ENCODE results near the gene TSPAN2. TPM values are rescaled to one million over a fixed set of nuclear protein-coding genes. Genes with fewer than 3 reads are reported as not detected.

The TSPAN2 gene
- total and polyA plus RNA-seq, 2 of the 4 experiments (the other 2 are of a cell fraction): 0.18 to 0.60 TPM

DNA sequence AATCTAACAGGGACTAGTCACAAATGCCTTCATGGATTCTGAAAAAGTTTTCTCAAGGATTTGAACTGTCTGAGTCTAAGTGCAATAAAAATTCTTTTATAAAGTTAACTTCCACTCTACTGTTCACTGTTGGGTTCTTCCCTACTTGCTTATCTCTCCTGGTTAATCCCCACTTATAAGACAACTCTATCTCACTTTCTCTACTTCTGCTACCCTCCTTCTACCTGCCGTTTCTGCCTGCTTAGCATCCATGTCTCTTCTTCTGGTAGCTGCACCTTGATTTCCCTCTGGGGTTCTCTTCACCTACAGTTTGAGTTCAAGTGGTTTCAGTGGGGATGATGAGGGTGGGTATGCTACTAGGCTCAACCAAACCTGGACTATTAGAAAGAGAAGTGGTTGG, 53.7 kb downstream of the TSPAN2 start:
- no peaks in the 10 kb centered on the region for H4K20me1 ChIP-seq (ENCODE audit: insufficient read depth, low read length)
- H2AK5ac ChIP-seq (ENCODE audit: low read depth, low read length): no peak overlapping the region
- H3K36me3 ChIP-seq (ENCODE audit: control insufficient read depth, insufficient read depth, low read length): no peaks in the 10 kb centered on the region
- intact Hi-C loops (cut with micrococcal nuclease): no loop called here
- dilution Hi-C loops (cut with HindIII; ENCODE audit: low sequenced_read_pairs, unreplicated experiment): no loop called here
- H2AK9ac ChIP-seq (replicated peaks; ENCODE audit: low read depth, low read length, poor library complexity): no peak overlapping the region
- no peak overlapping the region for H2BK20ac ChIP-seq (ENCODE audit: low read depth, low read length)
- no peak overlapping the region for H2BK120ac ChIP-seq (ENCODE audit: low read depth, low read length)
- no peak overlapping the region for H3K9ac ChIP-seq (ENCODE audit: low read depth, low read length)
- H3K9me3 ChIP-seq (ENCODE audit: control insufficient read depth, insufficient read depth, low read length): no peaks in the 10 kb centered on the region
- no peak overlapping the region for H3K18ac ChIP-seq (ENCODE audit: low read depth, low read length)
- no CpG with 5 or more reads among the region's 1 CpG for whole genome bisulfite sequencing, 2 experiments (ENCODE audit: extremely low coverage in 2 of 2, insufficient read length in 1 of 2)
- H3K4ac ChIP-seq (ENCODE audit: low read depth, low read length): no peak overlapping the region
- TF ChIP-seq, protein P1, sequence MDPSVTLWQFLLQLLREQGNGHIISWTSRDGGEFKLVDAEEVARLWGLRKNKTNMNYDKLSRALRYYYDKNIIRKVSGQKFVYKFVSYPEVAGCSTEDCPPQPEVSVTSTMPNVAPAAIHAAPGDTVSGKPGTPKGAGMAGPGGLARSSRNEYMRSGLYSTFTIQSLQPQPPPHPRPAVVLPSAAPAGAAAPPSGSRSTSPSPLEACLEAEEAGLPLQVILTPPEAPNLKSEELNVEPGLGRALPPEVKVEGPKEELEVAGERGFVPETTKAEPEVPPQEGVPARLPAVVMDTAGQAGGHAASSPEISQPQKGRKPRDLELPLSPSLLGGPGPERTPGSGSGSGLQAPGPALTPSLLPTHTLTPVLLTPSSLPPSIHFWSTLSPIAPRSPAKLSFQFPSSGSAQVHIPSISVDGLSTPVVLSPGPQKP (IDR thresholded peaks at IDR 0.05; ENCODE audit: borderline replicate concordance, low read depth, low read length): no peak
- TF ChIP-seq, protein P2, sequence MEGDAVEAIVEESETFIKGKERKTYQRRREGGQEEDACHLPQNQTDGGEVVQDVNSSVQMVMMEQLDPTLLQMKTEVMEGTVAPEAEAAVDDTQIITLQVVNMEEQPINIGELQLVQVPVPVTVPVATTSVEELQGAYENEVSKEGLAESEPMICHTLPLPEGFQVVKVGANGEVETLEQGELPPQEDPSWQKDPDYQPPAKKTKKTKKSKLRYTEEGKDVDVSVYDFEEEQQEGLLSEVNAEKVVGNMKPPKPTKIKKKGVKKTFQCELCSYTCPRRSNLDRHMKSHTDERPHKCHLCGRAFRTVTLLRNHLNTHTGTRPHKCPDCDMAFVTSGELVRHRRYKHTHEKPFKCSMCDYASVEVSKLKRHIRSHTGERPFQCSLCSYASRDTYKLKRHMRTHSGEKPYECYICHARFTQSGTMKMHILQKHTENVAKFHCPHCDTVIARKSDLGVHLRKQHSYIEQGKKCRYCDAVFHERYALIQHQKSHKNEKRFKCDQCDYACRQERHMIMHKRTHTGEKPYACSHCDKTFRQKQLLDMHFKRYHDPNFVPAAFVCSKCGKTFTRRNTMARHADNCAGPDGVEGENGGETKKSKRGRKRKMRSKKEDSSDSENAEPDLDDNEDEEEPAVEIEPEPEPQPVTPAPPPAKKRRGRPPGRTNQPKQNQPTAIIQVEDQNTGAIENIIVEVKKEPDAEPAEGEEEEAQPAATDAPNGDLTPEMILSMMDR (conservative IDR thresholded peaks at IDR 0.05; ENCODE audit: low read depth, low read length): no peak
- no peak for TF ChIP-seq NFE2L2 (IDR thresholded peaks at IDR 0.05; ENCODE audit: low read depth, low read length)
- TF ChIP-seq FOS (IDR thresholded peaks at IDR 0.05; ENCODE audit: low read depth, low read length): no peak
- no peak for TF ChIP-seq CEBPB (IDR thresholded peaks at IDR 0.05; ENCODE audit: low read depth, low read length)
- no peak for TF ChIP-seq POLR2A (IDR thresholded peaks at IDR 0.05; ENCODE audit: low read depth, low read length)
- TF ChIP-seq RCOR1 (IDR thresholded peaks at IDR 0.05; ENCODE audit: insufficient replicate concordance, low read length): no peak
- no peak for TF ChIP-seq MAZ (IDR thresholded peaks at IDR 0.05; ENCODE audit: borderline replicate concordance, low read depth, low read length)
- TF ChIP-seq CHD1 (IDR thresholded peaks at IDR 0.05; ENCODE audit: low read depth, low read length): no peak
- no peak for TF ChIP-seq MAFK (IDR thresholded peaks at IDR 0.05; ENCODE audit: low read depth, low read length)
- TF ChIP-seq BHLHE40 (IDR thresholded peaks at IDR 0.05; ENCODE audit: low read depth, low read length): no peak
- TF ChIP-seq RFX5 (IDR thresholded peaks at IDR 0.05; ENCODE audit: low read depth, low read length): no peak
- TF ChIP-seq RAD21 (IDR thresholded peaks at IDR 0.05; ENCODE audit: low read length): no peak
- no peak overlapping the region for H4K5ac ChIP-seq (ENCODE audit: low read depth, low read length)
- DNase-seq: no peak
- H3K14ac ChIP-seq (replicated peaks; ENCODE audit: low read depth, low read length): no peak overlapping the region
- H3K4me1 ChIP-seq (ENCODE audit: control insufficient read depth, insufficient read depth, low read length): peaks cover 1% of the 10 kb centered on the region; the same call in 1 of the 2 replicates
- H3K4me3 ChIP-seq (ENCODE audit: insufficient read depth, low read depth, low read length): no peak overlapping the region
- POLR2A ChIA-PET (ENCODE audit: unreplicated experiment): no interaction called here
- CTCF ChIA-PET: no interaction called here
- H3K23ac ChIP-seq (ENCODE audit: low read depth, low read length): no peak overlapping the region
- H3K79me1 ChIP-seq (ENCODE audit: low read depth in 1 of 2, low read length in 2 of 2): no peaks in the 10 kb centered on the region
- H3K27ac ChIP-seq (ENCODE audit: insufficient read depth, low read length): no peak overlapping the region
- no peak overlapping the region for H4K8ac ChIP-seq (ENCODE audit: low read depth in 2 of 2, low read length in 2 of 2)
- no TSS peak for BruUV-seq (replicated peaks)
- no peak overlapping the region for H2BK5ac ChIP-seq (ENCODE audit: low read depth, low read length, poor library complexity, severe bottlenecking)
- ATAC-seq (ENCODE audit: low read depth): no peak
- peaks cover 4% of the 10 kb centered on the region for H3K27me3 ChIP-seq (ENCODE audit: control insufficient read depth, insufficient read depth, low read length)
- H3K4me2 ChIP-seq (ENCODE audit: low read depth, low read length): no peak overlapping the region
- in situ Hi-C loops (cut with MboI; ENCODE audit: low sequenced_read_pairs): no loop called here
- H3K9me1 ChIP-seq (ENCODE audit: insufficient read depth, low read length): no peaks in the 10 kb centered on the region
- H2AFZ ChIP-seq (replicated peaks; ENCODE audit: low read length, poor library complexity): no peak overlapping the region
- H3K56ac ChIP-seq (ENCODE audit: extremely low read depth, insufficient read depth, low read length): no peak overlapping the region
- H4K91ac ChIP-seq (ENCODE audit: insufficient read depth, low read depth, low read length): no peak overlapping the region
- H2BK15ac ChIP-seq (ENCODE audit: low read depth, low read length): no peak overlapping the region

Measured in IMR-90 (cell line).